Sciatic nerve (tissue), 2 donors: Measurements from ENCODE around the gene PREPL. TPM values are rescaled to one million over a fixed set of nuclear protein-coding genes. Genes with fewer than 3 reads are reported as not detected.

ENCODE experiments used
- ATAC-seq: fragments of 200-7000 bp; cut with Tn5 transposase; one replicate; pipeline ENCODE4 v1.9.1; 2020; ENCODE audit warnings: mild to moderate bottlenecking, moderate library complexity
- DNase-seq: peaks from one replicate; pipeline ENCODE4 v3.0.0-alpha.2; 2020; ENCODE audit warnings: low spot score
- intact Hi-C: fragments of 100-400 bp; cut with DNase I; formaldehyde crosslinking; loops from one replicate; pipeline ENCODE4 v1.14.2; 2022
- total RNA-seq: library from RNA; stranded (reverse); fragmentation: NEBNext Ultra II Directional; extraction: Animal tissue kit (Norgen Biotek cat#: 25700); gene quantifications from one replicate; pipeline ENCODE4 v1.2.1, GENCODE V29; 2021
- donor health status: DM: no; HTN: no; CAD: no.
- donor health status: DM: no; HTN: no; CAD: no.

PREPL gene
- total RNA-seq, 1 donor from 2014 or later, result 66.9 TPM

- ATAC-seq, result no peak
These were observed 91.5 kb downstream of the PREPL start for GRCh38 chr2:44269831-44270230.

GRCh38 chr2:44267796-44268648 is 93.3 kb downstream of the PREPL start:
- no peak for DNase-seq
- ATAC-seq, result peak; percentile 86
- intact Hi-C loops, result no loop called here

More at GRCh38 chr2:44269831-44270230, 91.5 kb downstream of the PREPL start:
- intact Hi-C loops, result no loop called here
- no peak for DNase-seq

Other genes starting within 250 kb of the PREPL start
- gene PPM1B, start 192.6 kb downstream of the PREPL start, total RNA-seq, result 50.9 TPM
- gene SLC3A1, start 86.0 kb downstream of the PREPL start, total RNA-seq, result 0.31 TPM
- gene CAMKMT, start 453 bp upstream of the PREPL start, total RNA-seq, result 11.9 TPM